ENCODE results near the gene ESR2.
"Not testable (repeated sequence)": the region's sequence is repeated elsewhere in the genome, so short reads cannot be mapped to it uniquely, and the experiment has no call there.

ESR2 gene

GRCh38 chr14:64119500-64119899 is 174.7 kb downstream of the ESR2 start:
- Histone ChIP-seq H3K36me3 (peaks cover 29 to 61% (median 30%) of the 10 kb centered on the region in 3 donors), H3K4me1 (peaks cover 0 to 47% (median 18%) of the 10 kb centered on the region in 4 donors), H3K27me3 (no peaks in the 10 kb centered on the region), H3K4me3 (no peak overlapping the region), H3K27ac (peak overlapping the region; percentile 71 to 77), H3K9me3 (no peaks in the 10 kb centered on the region)
- intact Hi-C loops (cut with DNase I; ENCODE audit: low total_unique reads) = no loop called here
- TF ChIP-seq CTCF (IDR thresholded peaks at IDR 0.05) = no peak
- no peak for DNase-seq

GRCh38 chr14:64118892-64119291 is 175.3 kb downstream of the ESR2 start:
- peak overlapping the region; percentile 71 to 77 for H3K27ac ChIP-seq
- H3K9me3 ChIP-seq = no peaks in the 10 kb centered on the region
- H3K4me1 ChIP-seq = peaks cover 0 to 54% (median 20%) of the 10 kb centered on the region in 4 donors
- no peak for TF ChIP-seq CTCF (IDR thresholded peaks at IDR 0.05)
- H3K36me3 ChIP-seq = peaks cover 23 to 61% (median 29%) of the 10 kb centered on the region in 3 donors
- DNase-seq = no peak
- no peaks in the 10 kb centered on the region for H3K27me3 ChIP-seq
- intact Hi-C loops (cut with DNase I; ENCODE audit: low total_unique reads) = no loop called here
- H3K4me3 ChIP-seq = no peak overlapping the region

- Histone ChIP-seq H3K27ac (peak overlapping the region; percentile 71 to 77), H3K36me3 (peaks cover 20 to 59% (median 24%) of the 10 kb centered on the region in 3 donors), H3K4me1 (peaks cover 0 to 59% (median 23%) of the 10 kb centered on the region in 4 donors)
- H3K27me3 ChIP-seq; H3K4me3 ChIP-seq; intact Hi-C loops (cut with DNase I; ENCODE audit: low total_unique reads); DNase-seq; H3K9me3 ChIP-seq: not testable (repeated sequence)
Measured at GRCh38 chr14:64118403-64118742, 175.8 kb downstream of the ESR2 start.

- H3K9me3 ChIP-seq = no peaks in the 10 kb centered on the region
- H3K4me3 ChIP-seq = no peak overlapping the region
- peak; percentile 50 to 92 for DNase-seq
- H3K27ac ChIP-seq = peak overlapping the region; percentile 71 to 77
- H3K4me1 ChIP-seq = peaks cover 0 to 64% (median 29%) of the 10 kb centered on the region in 4 donors
- TF ChIP-seq CTCF (IDR thresholded peaks at IDR 0.05) = no peak
- H3K36me3 ChIP-seq = peaks cover 15 to 59% (median 18%) of the 10 kb centered on the region in 3 donors
- no peaks in the 10 kb centered on the region for H3K27me3 ChIP-seq
- intact Hi-C loops (cut with DNase I; ENCODE audit: low total_unique reads) = no loop called here
Measured at GRCh38 chr14:64117671-64118402, 176.3 kb downstream of the ESR2 start.

GRCh38 chr14:64115401-64115800 is 178.8 kb downstream of the ESR2 start:
- DNase-seq = no peak
- intact Hi-C loops (cut with DNase I; ENCODE audit: low total_unique reads) = no loop called here
- no peak for TF ChIP-seq CTCF (IDR thresholded peaks at IDR 0.05)
- no peak overlapping the region for H3K4me3 ChIP-seq
- peaks cover 0 to 36% (median 0%) of the 10 kb centered on the region in 3 donors for H3K36me3 ChIP-seq
- H3K4me1 ChIP-seq = peaks cover 0 to 83% (median 29%) of the 10 kb centered on the region in 4 donors
- H3K27me3 ChIP-seq = no peaks in the 10 kb centered on the region
- H3K27ac ChIP-seq = peak overlapping the region; percentile 71 to 77
- H3K9me3 ChIP-seq = no peaks in the 10 kb centered on the region

GRCh38 chr14:64114796-64115195 is 179.4 kb downstream of the ESR2 start:
- Histone ChIP-seq H3K4me3 (no peak overlapping the region), H3K9me3 (no peaks in the 10 kb centered on the region), H3K27me3 (no peaks in the 10 kb centered on the region), H3K4me1 (peaks cover 0 to 89% (median 29%) of the 10 kb centered on the region in 4 donors), H3K36me3 (peaks cover 0 to 36% (median 0%) of the 10 kb centered on the region in 3 donors), H3K27ac (peak overlapping the region; percentile 71 to 77)
- intact Hi-C loops (cut with DNase I; ENCODE audit: low total_unique reads) = no loop called here
- TF ChIP-seq CTCF (IDR thresholded peaks at IDR 0.05) = no peak
- peak in 1 of 2 donors; percentile 77 for DNase-seq

Data from tibial artery (tissue), 4 donors.